Panc1 (cell line): ENCODE measurements around the gene NR1I3. TPM values are rescaled to one million over a fixed set of nuclear protein-coding genes. Genes with fewer than 3 reads are reported as not detected.
"Not testable (repeated sequence)": the region's sequence is repeated elsewhere in the genome, so short reads cannot be mapped to it uniquely, and the experiment has no call there.

ENCODE experiments used
- ATAC-seq: fragments of 200-7000 bp; cut with Tn5 transposase; 2 replicates; pipeline ENCODE4 v1.9.1; 2020; ENCODE audit warnings: mild to moderate bottlenecking, moderate library complexity
- BruUV-seq: library from RNA; stranded (reverse); fragments of 400-500 nt; replicated peaks from 2 replicates; lab custom pipeline; 2021; lab: Mats Ljungman, UMichigan
- CTCF ChIA-PET: fragments of 300-600 bp; sonication (Branson Sonifier 250); formaldehyde crosslinking; loops from one replicate; lab custom pipeline; 2022; ENCODE audit warnings: antibody characterized with exemption; lab: Charles Lee
- POLR2A ChIA-PET: fragments of 300-600 bp; sonication (Branson Sonifier 250); formaldehyde crosslinking; loops from one replicate; lab custom pipeline; 2022; ENCODE audit warnings: antibody characterized with exemption; lab: Charles Lee
- DNase-seq: peaks from one replicate; pipeline ENCODE4 v3.0.0-alpha.2; 2010; ENCODE audit warnings: low read depth, low spot score
- H3K27ac ChIP-seq: 2 replicates; pipeline ENCODE4 v1.5.1; 2011; ENCODE audit warnings: mild to moderate bottlenecking, low read length, inconsistent platforms
- H3K27me3 ChIP-seq: fragments of 200-500 bp; sonication (Bioruptor generic); 2 replicates; pipeline ENCODE4 v1.6.0; 2014; ENCODE audit warnings: low read length, inconsistent platforms; ENCODE audit not compliant: control insufficient read depth, insufficient read depth
- H3K36me3 ChIP-seq: fragments of 200-500 bp; sonication (Bioruptor generic); 2 replicates; pipeline ENCODE4 v1.5.1; 2014; ENCODE audit warnings: inconsistent platforms, mild to moderate bottlenecking, low read length, moderate library complexity; ENCODE audit not compliant: control insufficient read depth, insufficient read depth
- H3K4me1 ChIP-seq: 2 replicates; pipeline ENCODE4 v1.5.1; 2011; ENCODE audit warnings: inconsistent platforms, mild to moderate bottlenecking, low read length, moderate library complexity; ENCODE audit not compliant: control insufficient read depth, insufficient read depth
- H3K4me3 ChIP-seq, 2 experiments: 2 replicates each; pipeline ENCODE4 v1.5.1; 2011 to 2012; ENCODE audit warnings: low read depth in 2 of 2, low read length in 2 of 2, mild to moderate bottlenecking in 2 of 2, inconsistent platforms in 1 of 2, moderate library complexity in 1 of 2
- H3K9me3 ChIP-seq: fragments of 200-500 bp; sonication (Bioruptor generic); 2 replicates; pipeline ENCODE4 v1.5.1; 2014; ENCODE audit warnings: low read depth, mild to moderate bottlenecking, inconsistent platforms, low read length, moderate library complexity; ENCODE audit not compliant: control insufficient read depth, insufficient read depth
- CTCF ChIP-seq: fragments of 450-650 bp; IDR thresholded peaks from 2 replicates; pipeline ENCODE4 v1.5.1; 2017; ENCODE audit warnings: mild to moderate bottlenecking
- POLR2AphosphoS5 ChIP-seq: IDR thresholded peaks from 2 replicates; pipeline ENCODE4 v1.6.1; 2012; ENCODE audit warnings: mild to moderate bottlenecking, low read depth, low read length, moderate library complexity
- REST ChIP-seq, 2 experiments: IDR thresholded peaks; 2 replicates each; pipeline ENCODE4 v1.6.1; 2011 to 2012; ENCODE audit warnings: low read depth in 2 of 2, control low read depth in 1 of 2, low read length in 1 of 2, mild to moderate bottlenecking in 1 of 2, moderate library complexity in 1 of 2; ENCODE audit not compliant: insufficient read depth in 1 of 2
- SIN3A ChIP-seq: IDR thresholded peaks from 2 replicates; pipeline ENCODE4 v1.6.1; 2012; ENCODE audit warnings: low read depth, mild to moderate bottlenecking, low read length, moderate library complexity, borderline replicate concordance; ENCODE audit not compliant: insufficient read depth
- TCF7L2 ChIP-seq: IDR thresholded peaks from 2 replicates; pipeline ENCODE4 v1.6.1; 2011; ENCODE audit warnings: mild to moderate bottlenecking, low read depth, low read length, inconsistent platforms
- in situ Hi-C: cut with HindIII; loops from 2 replicates; pipeline ENCODE4 v1.10.0; 2016; ENCODE audit warnings: low sequenced_read_pairs, low pct_unique_long_range_greater_than_20kb
- intact Hi-C: fragments of 100-400 bp; cut with micrococcal nuclease; formaldehyde crosslinking; loops from one replicate; pipeline ENCODE4 v1.10.0; 2022; ENCODE audit not compliant: unreplicated experiment
- total RNA-seq: library from RNA; stranded (reverse); gene quantifications from one replicate; pipeline ENCODE4 v1.2.1, GENCODE V29; 2021; ENCODE audit not compliant: unreplicated experiment

NR1I3 gene
- total RNA-seq, 1 experiment from 2014 or later: not detected

GRCh38 chr1:161225534-161226319, 12.3 kb downstream of the NR1I3 start, which contains the start of gene TOMM40L:
Gene TOMM40L (plus strand): TSS chr1:161226060. CDS start chr1:161226490, 430 bp downstream.
- ChIA-PET CTCF (interaction anchor here (0.5 to 2.5 kb wide), 10 partner anchors 33 to 1038 kb away, joined by 3 to 30 read pairs (median 10); no protein-coding TSS in a partner anchor), POLR2A (interaction anchor here (0.6 to 1.6 kb wide), 6 partner anchors 17 to 119 kb away, joined by 3 to 11 read pairs (median 4); partner anchors contain the start of gene NDUFS2)
- DNase-seq (peak; percentile 90), ATAC-seq (peak; percentile 92)
- in situ Hi-C loops (no loop called here), intact Hi-C loops (loop anchor here (5.0 kb wide), 2 partner anchors 67 to 147 kb away; no protein-coding TSS in a partner anchor)
- Histone ChIP-seq H3K27ac (peak within 1 kb of the TSS; percentile 90), H3K4me3 (peak within 1 kb of the TSS; percentile 82 to 86), H3K9me3 (no peaks in the 10 kb centered on the region), H3K27me3 (no peaks in the 10 kb centered on the region), H3K36me3 (peaks cover 2% of the 10 kb centered on the region; the same call in 1 of the 2 replicates), H3K4me1 (peaks cover 19% of the 10 kb centered on the region)
- TF ChIP-seq CTCF (peak; percentile 58; the same call in 1 of the 2 replicates), POLR2AphosphoS5 (0 out of 2 replicates have a peak, but pooled peaks have one; percentile 36), SIN3A (no peak), REST (IDR thresholded peaks at IDR 0.05; ENCODE audit: insufficient read depth in 1 of 2, low read depth in 2 of 2, low read length in 1 of 2) (no peak), TCF7L2 (peak; percentile 55; the same call in 1 of the 2 replicates)
- no TSS peak for BruUV-seq

- CTCF ChIA-PET: interaction anchor here (0.5 to 2.5 kb wide), 7 partner anchors 33 to 1037 kb away, joined by 3 to 30 read pairs (median 9); no protein-coding TSS in a partner anchor
- intact Hi-C loops: loop anchor here (5.0 kb wide), 2 partner anchors 67 to 147 kb away; no protein-coding TSS in a partner anchor
- Histone ChIP-seq H3K36me3 (peaks cover 2% of the 10 kb centered on the region; the same call in 1 of the 2 replicates), H3K27me3 (no peaks in the 10 kb centered on the region), H3K9me3 (no peaks in the 10 kb centered on the region), H3K4me3 (no peak overlapping the region), H3K27ac (peak overlapping the region; percentile 64), H3K4me1 (peaks cover 19% of the 10 kb centered on the region)
- DNase-seq: no peak
- in situ Hi-C loops: no loop called here
- POLR2A ChIA-PET: interaction anchor here (0.6 to 1.6 kb wide), 5 partner anchors 19 to 119 kb away, joined by 3 to 11 read pairs (median 4); partner anchors contain the start of gene NDUFS2
- BruUV-seq: no TSS peak
- TF ChIP-seq SIN3A (no peak), CTCF (no peak), POLR2AphosphoS5 (no peak), REST (IDR thresholded peaks at IDR 0.05; ENCODE audit: insufficient read depth in 1 of 2, low read depth in 2 of 2, low read length in 1 of 2) (no peak), TCF7L2 (no peak)
- no peak for ATAC-seq
Observed at GRCh38 chr1:161225178-161225533, 12.8 kb downstream of the NR1I3 start.

- CTCF ChIA-PET: interaction anchor here (1.5 kb wide), 1 partner anchor 157 kb away, joined by 13 read pairs; no protein-coding TSS in a partner anchor
- intact Hi-C loops (loop anchor here (5.0 kb wide), 2 partner anchors 68 to 148 kb away; no protein-coding TSS in a partner anchor), in situ Hi-C loops (loop anchor here (25.0 kb wide), 1 partner anchor 163 kb away; no protein-coding TSS in a partner anchor)
- H3K9me3 ChIP-seq, ATAC-seq, H3K27ac ChIP-seq, DNase-seq, H3K36me3 ChIP-seq, H3K27me3 ChIP-seq, H3K4me3 ChIP-seq, BruUV-seq: not testable (repeated sequence)
- H3K4me1 ChIP-seq: peaks cover 19% of the 10 kb centered on the region
- POLR2A ChIA-PET: interaction anchor here (1.6 kb wide), 1 partner anchor 22 kb away, joined by 11 read pairs; the partner anchor contains the start of gene NDUFS2
Observed at GRCh38 chr1:161224695-161225087, 13.3 kb downstream of the NR1I3 start.
